ENCODE results near the gene CXCL13.
"Not testable (repeated sequence)": the region's sequence is repeated elsewhere in the genome, so short reads cannot be mapped to it uniquely, and the experiment has no call there.

CXCL13 gene

GRCh38 chr4:77605210-77605902 is at the start of gene CXCL13:
Gene CXCL13 (plus strand): TSS chr4:77605820. CDS start chr4:77605866, 46 bp downstream.
- DNase-seq (ENCODE audit: low spot score): no peak

DNA sequence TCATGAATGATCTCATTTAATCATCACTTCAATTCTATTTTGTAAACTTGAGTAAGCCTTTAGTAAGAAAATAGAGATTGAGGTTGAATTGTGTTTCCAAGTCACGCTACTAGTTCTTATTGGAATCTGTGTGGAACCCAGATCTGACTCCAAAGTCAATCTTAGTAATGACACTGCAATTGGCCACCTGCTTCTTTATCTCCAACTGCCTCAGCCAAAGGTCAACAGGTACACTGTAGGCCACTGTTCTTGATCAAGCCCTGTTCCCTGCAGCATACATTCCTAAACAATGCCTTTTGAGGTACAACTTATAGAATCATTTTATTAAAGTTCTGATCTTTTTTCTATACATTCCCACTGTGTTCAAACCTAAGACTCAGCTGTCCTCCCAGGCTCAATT is 45.5 kb upstream of the CXCL13 start:
- no peak for DNase-seq (ENCODE audit: low spot score)

- not testable (repeated sequence) for DNase-seq (ENCODE audit: low spot score)
Observed at GRCh38 chr4:77561720-77562119, 43.9 kb upstream of the CXCL13 start.

GRCh38 chr4:77564231-77564630 is 41.4 kb upstream of the CXCL13 start:
- DNase-seq (ENCODE audit: low spot score): no peak

DNA sequence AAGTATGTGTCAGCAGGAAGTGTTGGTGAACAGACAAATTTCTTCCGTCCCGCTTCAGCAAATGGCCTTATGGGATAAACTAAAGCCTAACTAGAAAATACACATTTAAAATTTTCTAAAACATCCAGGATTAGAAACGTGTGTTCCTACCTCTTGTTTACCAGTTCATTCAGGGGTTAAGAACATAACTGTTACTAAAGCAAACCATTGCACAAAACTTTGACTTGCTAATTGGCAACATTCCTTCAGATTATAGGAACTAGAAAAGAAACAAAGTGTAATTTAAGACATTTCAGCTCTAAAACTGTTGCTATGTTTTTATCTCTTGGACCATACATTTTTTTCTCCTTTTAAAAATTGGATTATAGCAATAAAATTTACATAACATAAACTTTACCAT is 39.5 kb upstream of the CXCL13 start:
- DNase-seq (ENCODE audit: low spot score): no peak

- no peak for DNase-seq (ENCODE audit: low spot score)
Observed at GRCh38 chr4:77567549-77567948, 38.1 kb upstream of the CXCL13 start.

GRCh38 chr4:77570508-77571214 is 35.0 kb upstream of the CXCL13 start:
- DNase-seq (ENCODE audit: low spot score): not testable (repeated sequence)

DNA sequence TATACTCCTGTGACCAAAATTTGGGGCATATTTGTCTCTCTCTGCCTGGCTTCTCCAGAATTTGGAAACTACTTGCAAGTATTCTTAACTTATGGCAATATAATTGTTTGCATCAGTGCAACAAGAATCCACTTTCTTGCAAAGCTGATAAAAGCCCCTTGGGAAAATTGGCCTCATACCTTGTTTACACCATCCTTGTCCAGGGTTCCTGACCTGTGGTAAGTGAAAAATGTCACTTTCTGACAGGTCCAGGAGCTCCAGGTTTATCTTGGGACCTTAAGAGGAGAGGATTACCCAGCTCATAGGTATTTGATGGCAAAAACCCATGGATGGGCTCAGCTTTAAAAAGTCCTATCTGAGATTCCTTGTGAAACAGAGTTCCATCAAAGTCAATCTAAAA is 29.3 kb upstream of the CXCL13 start:
- DNase-seq (ENCODE audit: low spot score): no peak

- no peak for DNase-seq (ENCODE audit: low spot score)
Observed at GRCh38 chr4:77578145-77578544, 27.5 kb upstream of the CXCL13 start.

DNA sequence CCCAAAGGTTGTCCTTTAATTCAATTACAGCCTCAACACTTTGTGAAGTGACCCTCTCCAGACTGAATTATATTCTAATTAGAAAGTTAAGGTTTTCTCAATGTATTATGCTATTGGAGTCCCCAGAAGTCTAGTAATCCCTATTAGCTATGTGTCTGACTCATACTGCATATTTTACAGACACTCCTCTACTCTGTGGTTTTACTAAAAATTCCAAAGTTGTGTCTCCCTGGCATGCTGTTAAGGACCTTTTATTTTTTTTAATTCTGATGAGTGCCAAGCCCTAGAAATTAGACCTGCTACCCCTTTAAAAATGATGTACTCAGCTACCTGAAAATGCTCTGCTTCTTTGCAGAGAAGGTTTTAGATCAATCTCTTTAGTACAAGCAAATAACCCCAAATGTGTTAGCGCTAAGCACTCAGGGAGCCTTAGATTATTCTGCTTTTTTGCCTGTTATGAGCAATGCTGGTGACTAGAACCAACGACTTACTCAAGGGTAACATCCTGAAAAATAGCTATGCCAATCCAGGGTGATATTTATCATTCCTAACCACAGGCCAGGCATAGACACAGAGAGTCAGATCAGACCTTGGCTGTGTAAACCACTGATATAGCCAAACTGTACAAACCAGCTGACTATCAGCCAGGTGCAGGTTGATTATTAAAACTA is 26.1 kb upstream of the CXCL13 start:
- DNase-seq (ENCODE audit: low spot score): no peak

DNA sequence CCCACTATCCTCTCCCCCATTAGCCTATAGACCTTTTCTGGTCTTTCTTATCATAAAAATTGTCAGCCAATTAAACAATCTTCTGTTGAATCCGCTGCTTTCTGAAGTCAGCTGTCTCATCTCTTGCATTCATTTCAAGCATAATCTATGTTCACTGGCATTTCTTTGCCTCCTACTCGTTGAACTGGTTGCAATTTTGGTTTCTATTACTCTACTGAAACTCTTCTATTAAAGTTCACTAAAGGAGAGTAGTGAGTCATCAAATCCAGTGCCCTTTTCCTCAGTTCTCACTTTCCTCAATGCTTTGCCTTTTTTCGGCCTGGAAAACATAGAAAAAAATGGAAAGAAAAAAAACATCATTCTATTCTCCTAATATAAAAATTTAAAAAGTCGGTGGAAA is 23.9 kb upstream of the CXCL13 start:
- no peak for DNase-seq (ENCODE audit: low spot score)

GRCh38 chr4:77582156-77582555 is 23.5 kb upstream of the CXCL13 start:
- no peak for DNase-seq (ENCODE audit: low spot score)

- no peak for DNase-seq (ENCODE audit: low spot score)
Observed at GRCh38 chr4:77582711-77583110, 22.9 kb upstream of the CXCL13 start.

DNA sequence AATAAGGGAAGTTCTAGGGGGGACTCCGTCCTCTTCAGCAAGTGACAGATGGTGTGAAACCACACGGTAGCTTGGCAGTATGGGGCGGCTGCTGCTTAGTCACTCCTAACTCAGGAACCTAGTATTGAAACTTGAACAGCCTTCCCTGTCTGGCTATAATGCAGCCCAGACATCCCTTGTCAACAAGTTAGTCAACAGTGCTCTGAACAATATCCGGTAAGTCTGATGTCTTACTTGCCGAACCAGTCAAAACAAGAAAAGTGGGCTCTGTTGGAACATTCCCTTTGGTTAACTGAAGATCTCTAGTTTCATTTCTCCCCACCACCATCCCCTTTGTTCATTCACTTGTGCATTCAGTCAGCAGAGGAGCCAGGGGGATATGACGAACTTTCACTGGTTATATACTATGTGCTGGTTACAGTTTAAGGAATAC is 18.7 kb upstream of the CXCL13 start:
- DNase-seq (ENCODE audit: low spot score): no peak

DNA sequence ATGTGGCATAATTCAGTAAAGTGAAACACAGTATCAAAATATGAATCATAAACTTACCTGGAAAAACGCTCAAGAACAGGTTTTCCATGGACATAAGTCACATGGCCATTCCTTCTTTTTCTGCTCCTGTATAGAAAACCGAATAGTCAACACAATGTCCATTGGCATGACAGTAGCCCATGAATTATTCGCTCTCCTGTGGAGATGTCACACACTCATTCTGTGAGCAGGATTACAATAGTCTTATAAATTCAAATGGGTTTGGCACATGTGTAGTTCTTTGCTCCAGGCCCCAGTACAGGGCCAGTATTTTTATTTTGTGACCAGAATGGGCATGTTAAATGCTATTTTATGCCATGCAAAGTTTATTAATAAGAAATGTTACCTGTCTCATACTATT is 15.1 kb upstream of the CXCL13 start:
- DNase-seq (ENCODE audit: low spot score): no peak

DNA sequence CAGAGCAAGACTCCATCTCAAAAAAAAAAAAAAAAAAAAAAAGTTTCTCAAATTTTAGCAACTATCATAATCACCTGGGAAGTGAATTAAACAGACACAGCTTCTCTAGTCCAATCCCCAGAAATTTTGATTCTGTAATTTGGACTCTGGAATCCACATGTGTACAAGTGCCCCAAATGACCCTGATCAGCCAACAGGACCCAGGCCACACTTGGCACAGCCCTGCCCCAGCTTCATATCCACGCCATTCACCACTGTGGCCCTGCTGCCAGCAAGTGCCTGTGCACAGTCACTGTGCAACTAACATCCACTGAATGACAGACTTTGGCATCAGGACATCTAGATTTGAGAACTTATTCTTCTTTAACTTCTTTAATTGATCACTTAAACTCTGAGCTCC is 14.1 kb upstream of the CXCL13 start:
- DNase-seq (ENCODE audit: low spot score): no peak

DNA sequence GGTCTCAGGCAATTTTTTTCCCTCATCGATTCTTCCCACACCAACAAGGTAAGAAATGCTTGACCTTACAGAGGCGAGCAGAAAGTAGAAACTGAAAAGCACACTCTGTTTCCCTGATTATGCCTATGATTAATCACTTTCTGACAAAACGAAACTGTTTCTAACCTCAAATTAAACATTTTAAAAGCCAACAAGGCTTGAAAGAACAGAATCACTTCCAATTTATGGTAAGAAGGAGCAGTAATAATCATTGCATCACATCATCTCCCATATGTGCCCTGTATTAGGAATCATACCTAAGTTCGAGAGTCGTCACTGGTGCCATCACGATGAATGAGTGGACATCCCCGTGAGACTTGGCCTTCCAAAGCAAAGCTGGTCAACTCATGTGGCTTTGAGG is 12.5 kb upstream of the CXCL13 start:
- DNase-seq (ENCODE audit: low spot score): no peak

DNA sequence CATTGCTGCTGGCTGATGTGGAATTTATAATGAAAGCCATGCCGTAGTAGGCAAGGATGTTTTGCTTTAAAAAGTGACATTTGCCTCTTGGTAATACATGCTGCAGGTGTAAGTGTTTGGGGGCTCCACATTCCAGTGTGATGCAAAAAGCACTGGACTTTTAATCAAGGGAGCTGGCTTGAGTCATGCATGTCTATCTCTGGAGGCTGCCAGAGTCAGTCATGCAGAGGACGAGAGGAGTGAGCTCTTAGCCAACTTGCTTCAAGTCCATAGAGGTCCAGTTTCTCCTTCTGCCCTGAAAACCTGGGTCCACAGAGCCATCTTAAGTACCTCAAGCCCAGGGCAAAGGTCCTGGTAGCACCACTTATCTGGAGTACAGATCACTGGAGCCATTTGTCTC is 11.6 kb upstream of the CXCL13 start:
- no peak for DNase-seq (ENCODE audit: low spot score)

DNA sequence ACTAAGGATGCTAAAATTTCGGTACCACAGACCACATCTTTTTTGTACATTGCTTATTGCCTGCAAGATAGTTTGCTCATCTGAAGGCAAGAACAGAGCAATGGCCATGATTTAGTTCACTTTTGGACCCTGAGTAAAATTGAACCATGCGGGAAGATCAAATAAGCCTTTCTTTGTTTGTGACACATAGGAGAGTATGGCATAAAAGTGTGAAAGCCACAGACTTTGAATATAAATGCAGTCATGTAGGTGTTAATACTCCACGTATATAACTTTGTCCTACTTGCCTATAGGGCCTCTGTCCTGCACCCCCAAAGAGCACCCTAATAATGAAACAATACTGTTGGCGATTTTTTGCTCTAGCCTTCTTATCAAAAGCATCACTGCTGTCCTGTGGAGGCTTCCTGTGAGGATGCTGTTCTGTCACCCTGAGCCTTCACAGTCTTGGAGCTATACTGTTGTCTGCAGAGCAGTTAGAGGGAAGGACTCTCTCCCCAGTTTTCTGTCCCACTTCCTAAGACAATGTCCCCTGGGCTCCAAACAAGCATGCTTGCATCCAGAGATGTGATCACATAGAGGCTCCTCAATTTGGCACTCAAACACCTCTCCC is 10.2 kb upstream of the CXCL13 start:
- no peak for DNase-seq (ENCODE audit: low spot score)

GRCh38 chr4:77599378-77599777 is 6.2 kb upstream of the CXCL13 start:
- no peak for DNase-seq (ENCODE audit: low spot score)

GRCh38 chr4:77600521-77601451 is 4.8 kb upstream of the CXCL13 start:
- no peak for DNase-seq (ENCODE audit: low spot score)
